Bronchial epithelial cell (primary cell): ENCODE data around the gene LDLRAD4. TPM values are rescaled to one million over a fixed set of nuclear protein-coding genes. Genes with fewer than 3 reads are reported as not detected.

Experiments
- DNase-seq: peaks from one replicate; pipeline ENCODE4 v3.0.0-alpha.2; 2010; ENCODE audit warnings: low read depth
- FAIRE-seq: peaks from 2 replicates; lab custom pipeline; 2011; peaks lifted over from hg19 to GRCh38; lab: Jason Lieb, UNC
- H3K27me3 ChIP-seq: 2 replicates; pipeline ENCODE4 v1.5.1; 2011; ENCODE audit warnings: low read length; ENCODE audit not compliant: control insufficient read depth, insufficient read depth
- H3K36me3 ChIP-seq: 2 replicates; pipeline ENCODE4 v1.5.1; 2011; ENCODE audit warnings: low read length; ENCODE audit not compliant: control insufficient read depth, insufficient read depth
- H3K4me3 ChIP-seq: 2 replicates; pipeline ENCODE4 v1.5.1; 2011; ENCODE audit warnings: mild to moderate bottlenecking, low read depth, low read length, control low read depth
- total RNA-seq: library from RNA; depleted of rRNA; stranded (reverse); fragments of >200 nt; gene quantifications from 2 replicates; pipeline ENCODE4 v1.2.1, GENCODE V29; 2014
- TF ChIP-seq, protein P1 (sequence below): IDR thresholded peaks from 2 replicates; pipeline ENCODE4 v1.5.1; 2011; ENCODE audit warnings: mild to moderate bottlenecking, moderate library complexity, low read length, control low read depth, inconsistent platforms; ENCODE audit not compliant: insufficient read depth, severe bottlenecking

Gene LDLRAD4
- total RNA-seq, 1 donor from 2014 or later = not detected

DNA sequence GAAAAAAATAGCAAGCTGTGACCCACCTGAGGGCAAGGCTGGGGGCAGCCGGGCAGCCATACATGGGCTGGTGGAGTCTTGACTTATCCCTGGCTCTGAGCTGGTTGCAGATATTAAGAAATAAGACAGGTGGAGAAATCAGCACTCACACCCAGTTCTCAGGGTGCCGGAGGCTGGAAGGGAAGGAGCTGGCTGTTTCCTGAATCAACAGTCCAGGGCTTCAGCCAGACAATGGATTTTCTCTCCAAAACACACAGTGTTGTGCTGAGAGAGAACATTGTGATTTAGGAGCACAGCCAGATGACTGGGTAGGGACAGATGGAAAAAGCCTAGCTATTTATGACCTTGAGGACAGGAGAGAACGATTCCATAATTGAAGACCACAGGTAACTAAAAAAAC is 208.8 kb downstream of the LDLRAD4 start:
- Histone ChIP-seq H3K4me3 (no peak overlapping the region), H3K27me3 (no peaks in the 10 kb centered on the region), H3K36me3 (no peaks in the 10 kb centered on the region)
- FAIRE-seq (no peak), DNase-seq (no peak)
- TF ChIP-seq, protein P1, sequence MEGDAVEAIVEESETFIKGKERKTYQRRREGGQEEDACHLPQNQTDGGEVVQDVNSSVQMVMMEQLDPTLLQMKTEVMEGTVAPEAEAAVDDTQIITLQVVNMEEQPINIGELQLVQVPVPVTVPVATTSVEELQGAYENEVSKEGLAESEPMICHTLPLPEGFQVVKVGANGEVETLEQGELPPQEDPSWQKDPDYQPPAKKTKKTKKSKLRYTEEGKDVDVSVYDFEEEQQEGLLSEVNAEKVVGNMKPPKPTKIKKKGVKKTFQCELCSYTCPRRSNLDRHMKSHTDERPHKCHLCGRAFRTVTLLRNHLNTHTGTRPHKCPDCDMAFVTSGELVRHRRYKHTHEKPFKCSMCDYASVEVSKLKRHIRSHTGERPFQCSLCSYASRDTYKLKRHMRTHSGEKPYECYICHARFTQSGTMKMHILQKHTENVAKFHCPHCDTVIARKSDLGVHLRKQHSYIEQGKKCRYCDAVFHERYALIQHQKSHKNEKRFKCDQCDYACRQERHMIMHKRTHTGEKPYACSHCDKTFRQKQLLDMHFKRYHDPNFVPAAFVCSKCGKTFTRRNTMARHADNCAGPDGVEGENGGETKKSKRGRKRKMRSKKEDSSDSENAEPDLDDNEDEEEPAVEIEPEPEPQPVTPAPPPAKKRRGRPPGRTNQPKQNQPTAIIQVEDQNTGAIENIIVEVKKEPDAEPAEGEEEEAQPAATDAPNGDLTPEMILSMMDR = no peak

GRCh38 chr18:13428319-13428718 is 209.8 kb downstream of the LDLRAD4 start:
- DNase-seq (no peak), FAIRE-seq (no peak)
- no peaks in the 10 kb centered on the region for H3K36me3 ChIP-seq
- H3K27me3 ChIP-seq = no peaks in the 10 kb centered on the region
- TF ChIP-seq, protein P1 = no peak
- no peak overlapping the region for H3K4me3 ChIP-seq

DNA sequence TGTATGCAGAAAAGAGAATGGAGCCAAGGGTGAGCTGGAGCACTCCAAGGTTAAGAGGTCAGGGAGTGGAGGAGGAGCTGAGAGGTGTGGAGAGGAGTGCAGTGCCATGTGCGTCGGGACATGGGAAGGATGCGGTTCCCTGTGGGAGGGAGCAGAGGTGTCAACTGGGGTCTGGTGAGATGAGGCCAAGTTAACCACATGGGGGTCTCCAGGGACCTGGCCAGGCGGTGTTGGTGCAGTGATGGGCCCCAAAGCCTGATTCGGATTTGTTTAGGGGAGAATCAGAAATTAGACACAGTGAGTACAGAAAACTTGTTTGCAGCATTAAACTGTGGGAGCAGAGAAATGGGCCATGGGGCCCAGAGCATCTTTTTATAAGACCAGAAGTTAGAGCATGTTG is 210.5 kb downstream of the LDLRAD4 start:
- no peak for DNase-seq
- TF ChIP-seq, protein P1 = no peak
- H3K27me3 ChIP-seq = no peaks in the 10 kb centered on the region
- FAIRE-seq = no peak
- no peaks in the 10 kb centered on the region for H3K36me3 ChIP-seq
- no peak overlapping the region for H3K4me3 ChIP-seq

DNA sequence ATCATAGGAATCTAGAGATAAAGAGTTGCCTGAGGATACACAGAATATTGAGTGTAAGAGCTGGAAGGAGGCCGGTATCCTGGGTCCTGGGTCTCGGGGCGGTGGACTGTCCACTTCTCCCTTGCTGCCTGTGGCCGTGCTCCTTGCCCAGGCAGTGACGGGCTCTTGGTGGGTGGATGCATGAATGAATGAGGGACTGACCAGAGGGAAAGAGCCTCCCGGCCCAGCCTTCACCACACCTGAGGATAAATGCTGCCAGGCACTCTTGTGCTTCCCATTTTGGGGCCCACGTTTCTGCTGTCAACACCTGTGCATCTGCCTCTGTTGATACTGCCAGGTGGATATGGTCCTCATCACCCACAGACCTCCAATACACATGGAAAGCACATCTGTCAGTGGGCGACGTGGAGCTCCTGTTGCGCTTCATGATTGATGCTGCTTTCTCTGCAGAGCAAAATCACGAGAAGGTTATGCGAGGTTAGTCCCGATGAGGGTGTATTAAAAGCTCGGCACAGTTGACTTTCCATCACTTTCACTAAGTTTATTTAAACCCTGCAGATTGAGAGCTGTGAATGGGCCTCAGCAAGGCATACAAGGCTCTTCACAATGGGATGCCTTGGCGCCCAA is 211.4 kb downstream of the LDLRAD4 start:
- no peak overlapping the region for H3K4me3 ChIP-seq
- DNase-seq (no peak), FAIRE-seq (no peak)
- no peaks in the 10 kb centered on the region for H3K36me3 ChIP-seq
- TF ChIP-seq, protein P1 = no peak
- no peaks in the 10 kb centered on the region for H3K27me3 ChIP-seq

- H3K4me3 ChIP-seq = no peak overlapping the region
- no peaks in the 10 kb centered on the region for H3K36me3 ChIP-seq
- FAIRE-seq (no peak), DNase-seq (no peak)
- TF ChIP-seq, protein P1 = no peak
- H3K27me3 ChIP-seq = no peaks in the 10 kb centered on the region
Measured at GRCh38 chr18:13430663-13431062, 212.1 kb downstream of the LDLRAD4 start.

DNA sequence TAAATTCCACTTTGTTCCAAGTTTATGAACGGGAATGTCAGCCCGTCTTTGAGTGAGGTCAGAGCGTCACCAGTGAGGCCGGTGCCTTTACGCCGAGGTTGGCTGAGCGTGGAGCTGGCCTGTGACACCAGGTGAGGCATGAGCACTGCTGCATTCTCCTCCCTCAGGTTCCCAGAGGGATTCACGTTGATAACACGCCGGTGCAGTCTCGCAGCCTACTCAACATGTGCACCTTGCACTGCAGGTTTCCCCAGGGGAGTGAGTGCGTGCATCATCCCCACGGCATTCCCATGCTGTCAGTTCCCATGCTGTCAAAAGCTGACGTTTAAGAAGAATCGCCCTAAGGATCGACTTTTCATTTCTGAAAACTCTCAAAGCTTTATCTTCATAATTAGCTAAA is 213.3 kb downstream of the LDLRAD4 start:
- TF ChIP-seq, protein P1 = no peak
- Histone ChIP-seq H3K27me3 (no peaks in the 10 kb centered on the region), H3K4me3 (no peak overlapping the region), H3K36me3 (no peaks in the 10 kb centered on the region)
- FAIRE-seq (no peak), DNase-seq (no peak)
